Measurements from ENCODE around the gene ASF1B.
"Not testable (repeated sequence)": the region's sequence is repeated elsewhere in the genome, so short reads cannot be mapped to it uniquely, and the experiment has no call there.

ASF1B gene

DNA sequence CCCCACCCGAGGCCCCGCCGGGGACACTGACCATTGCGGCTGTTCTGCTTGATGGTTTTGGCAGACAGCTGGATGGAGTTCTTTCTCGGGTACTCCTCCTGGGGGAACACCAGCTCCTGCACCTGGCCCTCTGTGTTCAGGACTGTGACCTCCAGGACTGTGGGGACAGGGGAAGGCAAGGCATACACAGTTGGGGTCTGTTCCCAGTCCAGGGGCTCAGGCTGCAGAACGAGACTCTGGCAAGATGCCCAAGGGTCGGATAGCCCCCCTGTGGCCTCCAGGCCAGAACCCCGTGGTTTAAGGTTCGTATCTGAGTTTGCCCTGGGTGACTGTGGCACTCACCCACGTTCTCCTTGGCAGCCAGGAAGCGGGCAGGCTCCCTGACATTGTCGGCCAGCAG is 22.7 kb upstream of the ASF1B start:
- DNase-seq: no peak

DNA sequence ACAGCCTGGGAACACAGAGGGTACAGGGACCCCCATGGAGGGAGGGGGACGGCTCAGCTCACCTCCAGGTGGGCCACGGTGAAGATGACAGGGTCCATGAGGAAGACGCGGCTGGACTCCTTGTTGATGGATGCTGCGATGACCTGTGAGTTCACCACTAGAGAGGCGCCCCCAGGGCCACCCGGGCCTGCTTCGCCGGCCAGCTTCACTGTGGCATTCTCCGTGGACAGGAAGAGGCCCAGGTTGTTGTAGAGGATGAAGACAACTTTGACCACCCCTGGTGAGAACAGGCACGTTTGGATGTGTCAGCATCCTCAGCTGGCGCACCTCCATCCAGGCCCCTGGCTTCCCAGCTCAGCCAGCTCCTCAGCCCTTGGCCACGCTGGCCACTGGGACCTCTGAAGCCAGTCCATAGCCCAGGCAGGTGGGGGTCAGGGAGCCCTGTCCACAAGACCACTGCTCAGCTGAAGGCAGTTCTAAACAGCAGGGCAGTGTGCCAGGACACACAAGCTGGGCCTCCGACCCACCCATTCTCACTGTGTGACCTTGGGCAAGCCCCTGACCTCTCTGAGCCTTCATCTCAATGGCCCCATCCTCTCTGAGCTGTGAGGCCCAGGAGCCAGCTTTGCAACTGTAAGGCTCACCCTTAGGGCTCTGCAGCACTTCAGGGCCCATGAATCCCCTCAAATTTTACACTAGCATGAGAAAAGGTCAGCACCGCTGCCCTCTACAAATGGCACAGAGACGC is 22.1 kb upstream of the ASF1B start:
- no peak for DNase-seq

DNA sequence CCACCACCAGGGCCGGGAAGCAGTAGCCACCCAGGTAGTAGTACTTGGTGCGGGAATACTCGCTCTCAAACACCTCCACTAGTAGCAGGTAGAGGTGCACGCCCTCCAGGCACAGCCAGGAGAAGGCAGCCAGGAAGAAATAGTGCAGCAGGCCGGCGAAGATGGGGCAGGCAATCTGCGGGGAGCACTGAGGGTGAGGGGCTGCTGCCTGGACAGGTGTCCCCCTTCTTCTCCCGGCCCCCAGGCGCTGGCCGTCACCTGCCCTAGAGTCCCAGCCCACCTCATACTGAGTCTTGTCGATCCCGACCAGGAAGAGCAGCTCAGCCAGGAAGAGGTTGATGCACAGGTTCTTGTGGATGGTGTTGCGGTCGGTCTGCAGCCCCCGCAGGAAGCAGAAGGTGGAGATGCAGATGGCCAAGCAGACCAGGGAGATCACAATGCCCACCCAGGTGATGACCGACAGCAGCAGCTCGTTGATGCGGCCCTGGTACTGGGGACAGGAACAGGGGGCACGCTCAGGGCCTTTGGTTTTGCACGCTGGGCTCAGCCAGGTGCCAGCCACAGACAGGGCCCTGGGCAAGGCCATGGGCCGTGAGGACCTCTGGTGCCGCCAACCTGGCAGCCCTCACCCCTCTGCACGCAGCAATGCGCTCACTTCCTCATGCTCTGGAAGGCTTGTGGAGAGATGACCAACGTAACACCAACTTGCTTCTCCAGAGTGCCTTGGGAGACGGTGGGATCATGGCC is 20.8 kb upstream of the ASF1B start:
- no peak for DNase-seq

DNA sequence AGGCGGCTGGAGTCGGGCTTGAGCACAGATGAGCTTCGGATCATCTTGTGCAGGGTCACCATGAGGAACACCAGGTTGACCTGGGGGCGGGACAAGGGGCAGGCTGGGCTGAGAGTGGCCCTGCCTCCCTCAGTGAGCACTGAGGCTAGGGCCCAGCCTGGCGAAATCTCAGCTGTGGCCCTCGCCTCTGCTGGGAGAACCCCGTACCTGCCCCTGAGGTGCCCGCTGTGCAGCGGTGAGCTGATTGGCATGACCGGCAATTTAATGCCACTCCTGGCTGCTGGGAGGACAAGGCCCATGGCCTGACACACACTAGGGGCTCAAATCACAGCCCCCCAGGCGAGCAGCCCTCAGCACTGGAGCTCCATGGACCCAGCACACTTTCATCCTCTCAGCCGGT is 19.7 kb upstream of the ASF1B start:
- DNase-seq: no peak

DNA sequence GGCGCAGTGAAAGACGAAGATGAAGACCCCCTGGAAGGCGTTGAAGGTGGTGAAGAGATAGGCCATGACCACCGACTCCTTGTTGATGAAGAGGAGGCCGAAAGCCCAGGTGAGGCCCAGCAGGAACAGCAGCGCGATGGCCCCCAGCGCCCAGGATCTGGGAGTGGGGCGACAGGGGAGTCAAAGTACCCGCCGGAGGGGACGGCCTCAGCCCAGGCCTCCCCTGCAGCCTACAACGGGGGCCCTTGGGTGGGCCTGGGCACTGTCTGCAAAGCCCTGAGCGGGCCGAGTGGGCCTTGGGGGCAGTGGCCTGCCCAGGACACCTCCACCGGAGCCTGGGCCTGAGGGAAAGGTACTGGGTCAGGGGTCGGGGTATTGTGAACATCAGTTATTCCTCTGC is 19.0 kb upstream of the ASF1B start:
- no peak for DNase-seq

DNA sequence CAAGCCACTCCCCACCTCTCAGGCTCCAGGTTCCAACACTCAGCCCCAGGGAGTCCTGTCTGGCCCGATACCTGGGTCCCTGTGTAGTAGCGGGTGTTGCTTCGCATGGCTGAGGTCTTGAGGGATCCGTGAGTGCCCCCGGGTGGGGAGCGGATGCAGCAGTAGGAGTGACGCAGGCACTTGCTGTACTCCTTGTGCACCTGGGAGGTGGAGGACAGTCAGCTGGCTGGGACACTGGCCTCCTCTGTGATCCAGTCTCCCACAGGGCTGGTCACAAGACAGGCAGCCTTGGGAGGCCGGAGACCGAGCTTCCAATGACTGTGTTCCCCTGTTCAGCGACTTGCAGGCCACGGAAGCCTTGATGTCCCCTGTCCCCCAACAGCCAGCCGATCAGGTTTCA is 16.3 kb upstream of the ASF1B start:
- no peak for DNase-seq

DNA sequence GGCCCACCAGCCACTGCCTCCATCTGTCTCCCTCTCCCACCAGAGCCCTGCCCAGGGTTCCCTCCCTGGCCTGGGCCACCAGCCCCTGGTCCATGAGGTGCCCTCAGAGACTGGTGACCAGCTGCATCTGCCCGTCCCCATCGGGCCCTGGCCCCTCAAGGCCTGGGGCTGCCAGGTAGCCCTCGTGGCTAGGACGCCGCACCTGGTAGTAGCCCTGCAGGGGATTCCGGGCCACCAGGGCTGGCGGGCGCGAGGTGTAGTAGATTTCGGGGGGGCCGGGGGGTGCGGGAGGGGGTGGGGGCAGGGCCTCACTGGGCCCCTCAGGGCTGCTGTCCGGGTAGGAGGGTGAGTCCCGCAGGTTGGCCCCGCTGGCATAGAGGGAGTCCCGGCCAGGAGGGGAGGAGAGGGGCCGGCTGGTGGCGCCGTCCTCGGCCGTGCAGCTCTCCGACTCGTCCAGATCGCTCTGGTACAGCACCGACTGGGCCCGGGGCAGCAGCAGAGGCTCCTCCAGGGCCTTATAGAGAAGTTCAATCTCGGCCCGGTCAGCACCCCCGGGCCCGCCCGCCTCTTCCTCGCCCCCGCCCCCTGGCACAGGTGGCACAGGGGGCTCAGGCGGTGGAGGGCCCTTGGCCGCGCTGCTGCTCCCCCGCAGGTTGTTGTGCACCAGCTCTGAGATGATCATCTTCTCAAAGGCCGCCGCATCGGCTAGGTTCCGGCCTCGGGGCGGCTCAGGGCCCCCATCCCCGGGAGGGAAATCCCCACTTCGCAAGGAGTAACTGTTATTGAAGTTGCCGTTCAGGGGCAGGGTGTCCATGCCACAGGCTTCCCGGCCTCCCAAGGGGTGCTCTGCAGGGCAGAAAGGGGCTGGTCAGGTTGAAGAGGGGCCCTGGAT is 14.6 kb upstream of the ASF1B start:
- no peak for DNase-seq

DNA sequence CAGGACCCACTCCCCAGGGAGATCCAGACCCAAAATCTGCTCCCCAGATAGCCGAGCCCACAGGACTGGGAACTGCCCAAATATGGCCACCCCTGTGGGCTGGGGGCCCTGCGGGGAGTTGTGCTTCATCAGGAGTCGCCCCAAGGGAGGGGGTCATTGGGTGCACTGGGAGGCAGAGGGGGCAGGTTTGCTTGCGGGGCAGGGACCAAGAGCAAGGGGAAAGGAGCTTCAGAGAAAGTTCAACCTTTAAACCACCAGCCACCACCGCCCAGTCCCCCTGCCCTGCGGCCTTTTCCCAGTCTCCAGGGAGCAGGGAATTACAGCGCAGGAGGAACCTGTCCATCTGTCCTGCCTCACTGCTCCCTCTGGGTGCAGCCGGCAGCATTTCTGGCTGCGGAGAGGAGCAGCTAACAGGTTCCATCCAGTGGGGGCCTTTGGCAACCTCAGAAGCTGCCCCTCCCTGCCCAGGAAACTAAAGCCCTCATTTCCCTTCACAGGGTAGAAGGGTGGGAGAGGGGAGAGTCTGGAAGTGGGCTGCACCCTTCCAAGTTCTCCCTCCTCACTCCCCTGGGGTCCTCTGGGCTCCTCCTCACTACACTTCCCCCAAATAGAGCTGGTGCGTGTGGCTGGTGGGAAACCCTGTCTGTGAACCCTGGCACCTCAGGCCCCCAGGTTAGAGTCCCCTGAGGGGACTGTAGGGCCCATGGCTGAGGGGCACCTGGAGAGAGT is 13.8 kb upstream of the ASF1B start:
- DNase-seq: no peak

DNA sequence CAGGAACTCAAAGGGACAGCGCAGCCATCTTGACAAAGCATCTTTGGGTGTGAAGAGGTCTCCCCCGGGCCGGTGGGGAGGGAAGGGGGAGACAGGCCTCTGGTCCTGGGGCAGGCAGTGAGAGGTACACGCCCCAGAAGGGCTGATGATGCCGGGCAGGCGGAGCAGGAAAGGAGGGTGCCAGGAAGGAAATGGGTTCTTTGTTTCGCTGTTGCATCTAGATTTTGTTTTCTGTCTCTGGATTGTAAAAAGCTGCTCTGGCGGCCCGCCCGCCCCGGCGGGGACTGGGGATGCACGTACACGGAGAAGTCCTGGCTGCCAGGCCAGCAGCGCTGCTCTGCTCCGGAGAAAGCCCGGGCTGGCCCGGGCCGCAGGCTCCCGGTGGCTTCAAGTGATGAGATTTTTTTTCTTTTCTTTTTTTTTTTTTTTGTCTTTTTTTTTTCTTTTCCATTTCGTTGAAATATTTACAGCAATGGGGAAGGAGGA is 13.2 kb upstream of the ASF1B start:
- DNase-seq: no peak

DNA sequence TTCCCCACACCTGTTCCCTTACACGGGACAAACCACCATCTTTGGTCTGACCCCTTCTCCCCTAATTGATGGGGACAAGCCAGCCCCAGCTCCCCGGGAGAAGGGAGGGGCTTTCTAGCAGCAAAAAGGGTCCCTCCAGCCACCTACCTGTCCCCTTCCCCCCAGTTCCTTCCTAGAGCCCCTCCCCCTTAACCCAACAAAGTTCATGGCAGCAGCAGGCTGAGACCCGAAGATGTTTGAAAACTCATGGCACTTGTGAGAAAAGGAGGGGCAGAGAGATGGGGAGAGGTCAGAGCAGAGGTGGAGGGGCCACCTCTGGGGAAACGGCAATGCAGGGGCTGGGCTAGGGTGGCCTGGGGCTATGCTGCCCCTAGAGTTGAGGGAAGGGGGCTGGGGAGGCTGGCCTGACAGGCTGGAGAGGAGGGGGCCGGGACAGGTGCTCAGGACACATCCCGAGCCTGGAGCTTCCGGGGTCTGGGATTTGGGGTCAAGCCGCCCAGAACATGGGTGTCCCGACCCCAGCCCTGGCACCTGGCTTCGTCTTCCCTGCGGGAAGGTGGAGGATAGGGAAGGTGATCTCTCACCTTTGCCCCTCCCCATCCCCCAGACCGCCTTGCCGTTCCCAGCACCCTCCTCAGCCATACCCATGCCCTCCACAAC is 12.5 kb upstream of the ASF1B start:
- no peak for DNase-seq

DNA sequence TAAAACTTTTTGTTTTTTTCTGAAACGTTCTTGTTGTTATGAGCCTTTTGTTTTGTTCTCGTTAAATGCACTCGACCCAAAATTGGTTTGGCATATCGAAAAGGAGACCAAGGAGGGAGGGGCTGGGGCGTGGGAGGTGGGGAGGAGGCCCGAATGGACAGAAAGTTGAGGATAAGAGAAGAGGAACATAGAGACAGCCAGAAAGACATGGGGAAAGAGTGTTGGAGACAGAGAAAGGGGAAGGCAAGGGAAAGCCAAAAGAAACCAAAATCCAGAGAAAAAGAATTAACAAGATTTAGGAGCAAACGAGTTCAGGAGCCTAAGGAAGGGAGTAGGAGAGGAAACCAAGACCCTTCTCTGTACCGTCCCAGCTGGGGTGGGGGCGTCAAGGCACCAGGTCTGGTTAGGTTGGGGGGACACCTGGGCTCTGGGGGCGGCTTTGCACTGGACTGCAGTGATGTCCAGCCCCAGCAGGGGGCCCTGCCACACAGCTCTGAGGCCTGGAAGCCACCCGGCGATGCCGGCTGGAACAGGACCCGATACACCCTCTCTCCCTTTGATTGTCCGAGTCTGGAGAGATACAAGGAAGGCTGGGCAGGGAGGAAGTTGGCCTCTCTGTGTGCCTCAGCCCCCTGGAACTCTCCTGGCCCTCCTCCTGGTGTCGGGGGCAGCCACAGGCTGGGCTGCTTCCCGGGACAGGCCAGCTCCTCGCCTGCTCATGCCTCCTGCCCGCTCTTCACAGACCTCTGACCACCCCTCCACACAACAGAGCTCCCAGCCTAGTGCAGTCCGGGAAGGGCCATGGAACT is 11.6 kb upstream of the ASF1B start:
- peak; percentile 32 for DNase-seq

DNA sequence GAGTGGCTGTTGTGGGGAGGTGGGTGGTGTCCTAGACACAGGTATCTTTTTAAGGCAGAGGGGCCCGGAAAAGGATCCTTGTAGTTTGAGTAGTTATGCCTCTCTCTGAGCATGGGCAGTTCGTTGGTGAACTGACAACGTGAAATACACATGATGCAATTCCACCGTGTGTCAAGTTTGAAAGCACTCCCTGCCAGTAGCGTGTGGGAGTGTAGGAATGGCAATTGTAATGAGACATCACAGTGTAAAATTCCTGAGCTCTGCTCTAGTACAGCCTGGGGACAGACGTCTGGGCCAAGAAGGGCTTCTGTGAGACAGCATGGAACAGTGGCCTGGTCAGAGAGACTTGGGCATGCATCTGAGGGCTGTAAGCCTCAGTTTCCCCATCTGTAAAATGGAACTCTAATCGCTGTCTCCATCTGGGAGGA is 10.4 kb upstream of the ASF1B start:
- no peak for DNase-seq

DNA sequence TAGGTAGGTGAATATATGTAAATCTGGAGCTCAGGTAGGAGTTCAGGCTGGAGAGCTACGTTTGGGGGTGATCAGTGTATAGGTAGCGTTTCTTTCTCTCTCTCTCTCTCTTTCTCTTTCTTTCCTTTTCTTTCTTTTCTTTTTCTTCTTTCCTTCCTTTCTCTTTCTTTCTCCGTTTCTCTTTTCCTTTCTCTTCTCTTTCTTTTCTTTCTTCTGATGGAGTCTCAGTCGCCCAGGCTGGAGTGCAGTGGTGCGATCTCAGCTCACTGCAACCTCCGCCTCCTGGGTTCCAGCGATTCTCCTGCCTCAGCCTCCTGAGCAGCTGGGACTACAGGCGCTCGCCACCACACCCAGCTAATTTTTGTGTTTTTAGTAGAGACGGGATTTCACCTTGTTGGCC is 9.8 kb upstream of the ASF1B start:
- not testable (repeated sequence) for DNase-seq

DNA sequence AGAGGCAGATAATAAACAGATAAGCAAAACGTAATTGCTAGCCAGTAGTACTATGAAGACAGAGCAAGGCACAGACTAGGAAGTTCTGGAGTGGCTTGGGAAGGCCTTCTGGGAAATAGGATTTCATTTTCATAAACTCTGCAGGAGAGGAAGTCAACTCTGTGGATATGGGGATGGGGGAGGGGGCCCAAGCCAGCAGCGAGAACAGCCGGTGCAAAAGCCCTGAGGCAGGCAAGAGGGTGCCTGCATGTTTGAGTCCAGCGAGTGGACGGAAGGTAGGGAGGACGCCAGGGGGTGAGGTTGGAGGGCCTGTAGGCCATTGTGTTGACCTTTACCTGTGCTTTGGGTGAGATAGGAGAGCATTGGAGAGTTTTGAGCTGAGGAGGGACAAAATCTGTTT is 9.0 kb upstream of the ASF1B start:
- no peak for DNase-seq

DNA sequence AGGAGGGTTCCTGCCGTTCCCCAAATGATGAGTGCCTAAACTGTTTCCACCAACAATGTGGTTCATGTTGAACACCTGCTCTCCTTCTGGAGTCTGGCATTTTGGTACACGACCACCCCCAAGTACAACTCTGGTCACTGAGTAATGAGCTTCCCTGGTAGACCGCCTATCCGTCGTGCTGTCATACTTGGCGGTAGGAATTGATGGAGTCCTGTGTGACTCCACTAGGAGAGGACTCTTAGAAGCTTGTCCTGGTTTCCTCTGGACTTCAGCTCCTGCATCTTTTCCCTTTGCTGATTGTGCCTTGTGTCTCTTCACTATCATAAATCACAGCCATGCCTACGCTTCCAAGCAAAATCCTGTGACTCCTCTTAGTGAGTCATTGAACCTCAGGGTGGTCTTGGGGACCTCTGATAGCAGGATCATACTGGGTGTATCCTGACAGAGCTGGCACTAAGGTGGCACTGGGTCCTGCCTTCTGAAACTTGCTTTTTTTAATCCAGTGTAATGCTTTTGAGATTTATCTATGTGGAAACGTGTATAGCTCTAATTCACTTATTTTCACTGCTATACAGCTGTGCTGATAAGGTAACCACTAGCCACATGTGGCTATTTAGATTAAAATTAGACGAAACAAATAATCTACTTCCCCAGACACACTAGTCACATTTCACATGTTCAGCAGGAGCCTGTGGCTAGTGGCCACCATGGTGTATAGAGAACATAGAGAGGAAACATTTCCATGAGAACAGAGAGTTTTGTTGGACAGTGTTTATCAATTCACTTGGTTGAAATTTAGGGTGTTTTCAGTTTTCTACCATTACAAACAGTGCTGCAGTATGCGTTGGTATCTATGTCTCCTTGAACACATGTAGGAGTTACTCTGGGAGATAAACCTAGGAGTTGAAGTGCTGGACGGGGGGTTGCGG is 6.1 kb upstream of the ASF1B start:
- no peak for DNase-seq

DNA sequence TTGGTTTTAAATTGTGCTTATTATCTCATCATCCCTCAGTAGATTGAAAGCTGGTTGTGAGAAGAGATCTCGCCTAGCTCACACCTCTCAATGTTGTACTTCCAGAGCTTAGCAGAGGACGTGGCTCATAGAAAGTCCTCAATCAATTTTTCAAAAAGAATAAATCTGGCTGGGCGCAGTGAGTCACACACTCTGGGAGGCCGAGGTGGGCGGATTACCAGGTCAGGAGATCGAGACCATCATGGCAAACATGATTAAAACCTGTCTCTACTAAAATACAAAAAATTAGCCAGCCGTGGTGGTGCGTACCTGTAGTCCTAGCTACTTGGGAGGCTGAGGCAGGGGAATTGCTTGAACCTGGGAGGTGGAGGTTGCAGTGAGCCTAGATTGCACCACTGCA is 4.7 kb upstream of the ASF1B start:
- no peak for DNase-seq

DNA sequence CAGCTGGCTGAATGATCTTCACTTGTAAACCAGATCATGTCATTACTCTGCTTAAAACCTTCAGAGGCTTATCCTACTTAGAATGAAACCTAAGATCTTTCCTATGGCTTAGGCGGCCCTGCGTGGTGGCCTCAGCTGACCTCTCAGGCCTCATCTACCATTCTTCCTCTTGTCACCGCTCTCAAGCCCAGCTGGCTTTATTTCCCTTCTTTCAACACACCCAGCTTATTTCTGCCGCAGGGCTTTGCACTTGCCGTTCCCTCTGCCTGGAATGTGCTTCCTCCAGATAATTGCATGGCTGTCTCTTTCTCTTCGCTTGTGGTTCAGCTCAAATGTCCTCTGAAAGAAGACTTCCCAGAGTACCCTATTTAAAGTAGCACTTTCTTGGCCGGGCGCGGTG is 3.6 kb upstream of the ASF1B start:
- DNase-seq: no peak

DNA sequence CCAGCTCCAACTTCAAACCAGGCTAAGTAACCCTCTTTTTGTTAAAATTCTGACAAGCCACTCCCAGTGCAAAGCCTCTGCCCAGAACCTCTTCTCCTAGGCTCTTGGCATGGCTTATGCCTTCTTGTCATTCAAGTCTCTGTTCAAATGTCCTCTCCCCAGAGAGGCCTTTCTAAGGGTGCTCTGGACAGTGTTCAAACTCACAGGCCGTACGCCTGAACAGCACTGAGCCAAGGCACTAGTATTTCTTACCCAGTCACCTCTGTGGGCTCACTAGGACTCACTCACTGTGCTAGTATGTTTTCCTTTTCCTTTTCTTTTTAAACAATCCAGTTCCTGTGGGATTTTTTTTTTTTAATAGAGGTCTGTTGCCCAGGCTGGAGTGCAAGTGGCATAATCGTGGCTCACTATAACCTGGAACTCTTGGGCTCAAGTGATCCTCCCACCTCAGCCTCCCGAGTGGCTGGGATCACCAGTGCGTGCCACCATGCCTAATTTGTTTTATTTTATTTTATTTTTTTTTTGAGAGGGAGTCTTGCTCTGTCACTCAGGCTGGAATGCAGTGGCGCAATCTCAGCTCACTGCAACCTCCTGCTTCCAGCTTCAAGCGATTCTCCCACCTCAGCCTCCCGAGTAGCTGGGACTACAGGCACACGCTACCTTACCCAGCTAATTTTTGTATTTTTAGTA is 2.3 kb upstream of the ASF1B start:
- DNase-seq: no peak

DNA sequence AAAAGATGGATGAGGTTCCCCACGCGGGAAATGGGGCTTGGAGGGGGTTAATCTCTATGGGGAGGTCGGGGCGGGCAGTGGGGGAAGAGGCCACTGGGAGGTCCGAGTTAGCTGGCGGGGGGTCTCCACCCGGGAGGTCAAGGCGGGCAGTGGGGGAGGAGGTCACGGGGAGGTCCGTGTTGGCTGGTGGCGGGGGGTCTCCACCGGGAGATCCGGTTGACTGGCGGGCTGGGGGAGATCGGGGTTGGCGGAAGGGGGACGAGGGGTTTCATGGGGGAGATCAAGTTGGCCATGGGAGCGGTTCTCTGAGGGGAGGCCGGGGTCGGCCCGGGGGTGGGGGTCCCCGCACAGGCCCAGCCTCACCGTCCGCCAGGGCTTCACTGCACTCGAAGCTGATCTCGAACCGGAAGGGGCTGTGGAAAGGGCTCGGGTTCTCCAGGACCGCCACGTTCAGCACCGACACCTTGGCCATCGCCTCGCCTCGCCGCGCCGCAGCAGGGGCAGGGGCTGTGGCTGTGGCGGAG is 342 bp downstream of the ASF1B start:
- DNase-seq: no peak

All from NCI-H1436 (cell line).